ENCODE measurements around the gene MTHFR.

The MTHFR gene

GRCh38 chr1:11802616-11802972, 3.2 kb downstream of the MTHFR start:
- Histone ChIP-seq H3K4me3 (replicated peaks; ENCODE audit: low read depth, low read length) (no peak overlapping the region), H3K27me3 (replicated peaks; ENCODE audit: control insufficient read depth, insufficient read depth, low read length) (no peaks in the 10 kb centered on the region), H3K36me3 (ENCODE audit: control insufficient read depth, insufficient read depth, low read length) (peaks cover 13% of the 10 kb centered on the region)
- DNase-seq (ENCODE audit: extremely low read depth, insufficient read length), result no peak
- no peak for TF ChIP-seq CTCF (IDR thresholded peaks at IDR 0.05; ENCODE audit: insufficient read depth, low read length, poor library complexity, severe bottlenecking)

- no peak overlapping the region for H3K4me3 ChIP-seq (replicated peaks; ENCODE audit: low read depth, low read length)
- no peaks in the 10 kb centered on the region for H3K27me3 ChIP-seq (replicated peaks; ENCODE audit: control insufficient read depth, insufficient read depth, low read length)
- no peak for TF ChIP-seq CTCF (IDR thresholded peaks at IDR 0.05; ENCODE audit: insufficient read depth, low read length, poor library complexity, severe bottlenecking)
- peaks cover 18% of the 10 kb centered on the region for H3K36me3 ChIP-seq (ENCODE audit: control insufficient read depth, insufficient read depth, low read length)
- DNase-seq (ENCODE audit: extremely low read depth, insufficient read length), result no peak
Measured at GRCh38 chr1:11800756-11801433, 4.9 kb downstream of the MTHFR start.

GRCh38 chr1:11800391-11800755, 5.4 kb downstream of the MTHFR start:
- no peak for TF ChIP-seq CTCF (IDR thresholded peaks at IDR 0.05; ENCODE audit: insufficient read depth, low read length, poor library complexity, severe bottlenecking)
- no peak overlapping the region for H3K4me3 ChIP-seq (replicated peaks; ENCODE audit: low read depth, low read length)
- H3K36me3 ChIP-seq (ENCODE audit: control insufficient read depth, insufficient read depth, low read length), result peaks cover 19% of the 10 kb centered on the region
- no peak for DNase-seq (ENCODE audit: extremely low read depth, insufficient read length)
- no peaks in the 10 kb centered on the region for H3K27me3 ChIP-seq (replicated peaks; ENCODE audit: control insufficient read depth, insufficient read depth, low read length)

- Histone ChIP-seq H3K4me3 (replicated peaks; ENCODE audit: low read depth, low read length) (no peak overlapping the region), H3K36me3 (ENCODE audit: control insufficient read depth, insufficient read depth, low read length) (peaks cover 19% of the 10 kb centered on the region), H3K27me3 (replicated peaks; ENCODE audit: control insufficient read depth, insufficient read depth, low read length) (no peaks in the 10 kb centered on the region)
- DNase-seq (ENCODE audit: extremely low read depth, insufficient read length), result no peak
- TF ChIP-seq CTCF (IDR thresholded peaks at IDR 0.05; ENCODE audit: insufficient read depth, low read length, poor library complexity, severe bottlenecking), result no peak
Measured at GRCh38 chr1:11799896-11800295, 5.9 kb downstream of the MTHFR start.

- TF ChIP-seq CTCF (IDR thresholded peaks at IDR 0.05; ENCODE audit: insufficient read depth, low read length, poor library complexity, severe bottlenecking), result no peak
- no peak for DNase-seq (ENCODE audit: extremely low read depth, insufficient read length)
- H3K27me3 ChIP-seq (replicated peaks; ENCODE audit: control insufficient read depth, insufficient read depth, low read length), result no peaks in the 10 kb centered on the region
- H3K4me3 ChIP-seq (replicated peaks; ENCODE audit: low read depth, low read length), result no peak overlapping the region
- peaks cover 25% of the 10 kb centered on the region for H3K36me3 ChIP-seq (ENCODE audit: control insufficient read depth, insufficient read depth, low read length)
Measured at GRCh38 chr1:11799099-11799498, 6.7 kb downstream of the MTHFR start.

Data from GM06990 (cell line).